NCI-H128 (cell line): Measurements from ENCODE around the gene VTN.
A peak's percentile ranks its signal among the peaks of the same experiment; 100 is the strongest.

ENCODE experiments used
- DNase-seq: peaks from one replicate; lab custom pipeline; 2025; ENCODE audit not compliant: unreplicated experiment; lab: John Stamatoyannopoulos, UW

VTN gene

GRCh38 chr17:28370744-28371103 is 617 bp upstream of the VTN start:
- no peak for DNase-seq

- DNase-seq = no peak
Measured at GRCh38 chr17:28369684-28370034, 448 bp downstream of the VTN start.

- no peak for DNase-seq
Measured at GRCh38 chr17:28368915-28369683, 1.0 kb downstream of the VTN start.

GRCh38 chr17:28368306-28368831 is 1.7 kb downstream of the VTN start:
- no peak for DNase-seq

GRCh38 chr17:28367641-28368305 is 2.3 kb downstream of the VTN start:
- no peak for DNase-seq

- DNase-seq = no peak
Measured at GRCh38 chr17:28366605-28367004, 3.5 kb downstream of the VTN start.

- no peak for DNase-seq
Measured at GRCh38 chr17:28365487-28365886, 4.6 kb downstream of the VTN start.

GRCh38 chr17:28364665-28365363 is 5.3 kb downstream of the VTN start, which contains the start of gene SEBOX:
Gene SEBOX, minus strand, starts transcription at chr17:28365199. Its CDS starts 48 bp downstream, at chr17:28365151.
- DNase-seq = no peak

- no peak for DNase-seq
Measured at GRCh38 chr17:28363776-28364650, 6.1 kb downstream of the VTN start.

- DNase-seq = no peak
Measured at GRCh38 chr17:28363186-28363585, 6.9 kb downstream of the VTN start.

GRCh38 chr17:28357901-28358197 is 12.3 kb downstream of the VTN start:
- DNase-seq = no peak

GRCh38 chr17:28357061-28357900 is 12.8 kb downstream of the VTN start, which contains the start of gene POLDIP2:
Gene POLDIP2, minus strand, starts transcription at chr17:28357527. Its CDS starts 79 bp downstream, at chr17:28357448.
- peak; percentile 78 for DNase-seq

GRCh38 chr17:28350271-28350670 is 19.8 kb downstream of the VTN start:
- no peak for DNase-seq

- DNase-seq = no peak
Measured at GRCh38 chr17:28348979-28349378, 21.1 kb downstream of the VTN start.

GRCh38 chr17:28347261-28347891 is 22.7 kb downstream of the VTN start:
- no peak for DNase-seq

- no peak for DNase-seq
Measured at GRCh38 chr17:28346746-28347246, 23.3 kb downstream of the VTN start.

- DNase-seq = no peak
Measured at GRCh38 chr17:28346199-28346580, 23.9 kb downstream of the VTN start.

- DNase-seq = no peak
Measured at GRCh38 chr17:28345419-28346198, 24.5 kb downstream of the VTN start.
